Ishikawa (cell line): ENCODE measurements around the gene SLAMF8.

Experiments used
- CEBPB ChIP-seq: IDR thresholded peaks from 2 replicates; pipeline ENCODE4 v1.6.1; 2012
- CREB1 ChIP-seq: IDR thresholded peaks from 2 replicates; pipeline ENCODE4 v1.6.1; 2012; ENCODE audit warnings: low read depth
- EGR1 ChIP-seq: IDR thresholded peaks from 2 replicates; pipeline ENCODE4 v1.6.1; 2012
- EP300 ChIP-seq: IDR thresholded peaks from 2 replicates; pipeline ENCODE4 v1.6.1; 2012; ENCODE audit warnings: borderline replicate concordance
- FOXM1 ChIP-seq: IDR thresholded peaks from 2 replicates; pipeline ENCODE4 v1.6.1; 2012; ENCODE audit warnings: low read depth, borderline replicate concordance
- MAX ChIP-seq: IDR thresholded peaks from 2 replicates; pipeline ENCODE4 v1.6.1; 2012
- NFIC ChIP-seq: IDR thresholded peaks from 2 replicates; pipeline ENCODE4 v1.6.1; 2012
- RAD21 ChIP-seq: IDR thresholded peaks from 2 replicates; pipeline ENCODE4 v1.6.1; 2012; ENCODE audit warnings: low read depth
- REST ChIP-seq: IDR thresholded peaks from 2 replicates; pipeline ENCODE4 v1.6.1; 2012; ENCODE audit warnings: low read depth, mild to moderate bottlenecking
- TAF1 ChIP-seq: IDR thresholded peaks from 2 replicates; pipeline ENCODE4 v1.6.1; 2012; ENCODE audit warnings: low read depth, mild to moderate bottlenecking
- TEAD4 ChIP-seq: IDR thresholded peaks from 2 replicates; pipeline ENCODE4 v1.6.1; 2012
- USF1 ChIP-seq: IDR thresholded peaks from 2 replicates; pipeline ENCODE4 v1.6.1; 2012
- YY1 ChIP-seq: IDR thresholded peaks from 2 replicates; pipeline ENCODE4 v1.6.1; 2012; ENCODE audit warnings: low read depth

GRCh38 chr1:159859767-159860322 lies 33.2 kb downstream of the SLAMF8 start:
- TF ChIP-seq TAF1 = no peak
- no peak for TF ChIP-seq CREB1
- no peak for TF ChIP-seq TEAD4
- TF ChIP-seq CEBPB = no peak
- TF ChIP-seq RAD21 = no peak
- no peak for TF ChIP-seq EP300
- no peak for TF ChIP-seq NFIC
- no peak for TF ChIP-seq MAX
- no peak for TF ChIP-seq EGR1
- TF ChIP-seq YY1 = no peak
- no peak for TF ChIP-seq USF1
- no peak for TF ChIP-seq REST
- no peak for TF ChIP-seq FOXM1
